ENCODE measurements around the gene TNFRSF9.

GRCh38 chr1:7972285-7972684 lies 31.6 kb upstream of the TNFRSF9 start:
- TF ChIP-seq POLR2AphosphoS5 (IDR thresholded peaks at IDR 0.05; ENCODE audit: low read depth, low read length) (no peak), SIN3A (IDR thresholded peaks at IDR 0.05; ENCODE audit: borderline replicate concordance, insufficient read depth, low read depth, low read length) (no peak)
- TF ChIP-seq, protein P1, sequence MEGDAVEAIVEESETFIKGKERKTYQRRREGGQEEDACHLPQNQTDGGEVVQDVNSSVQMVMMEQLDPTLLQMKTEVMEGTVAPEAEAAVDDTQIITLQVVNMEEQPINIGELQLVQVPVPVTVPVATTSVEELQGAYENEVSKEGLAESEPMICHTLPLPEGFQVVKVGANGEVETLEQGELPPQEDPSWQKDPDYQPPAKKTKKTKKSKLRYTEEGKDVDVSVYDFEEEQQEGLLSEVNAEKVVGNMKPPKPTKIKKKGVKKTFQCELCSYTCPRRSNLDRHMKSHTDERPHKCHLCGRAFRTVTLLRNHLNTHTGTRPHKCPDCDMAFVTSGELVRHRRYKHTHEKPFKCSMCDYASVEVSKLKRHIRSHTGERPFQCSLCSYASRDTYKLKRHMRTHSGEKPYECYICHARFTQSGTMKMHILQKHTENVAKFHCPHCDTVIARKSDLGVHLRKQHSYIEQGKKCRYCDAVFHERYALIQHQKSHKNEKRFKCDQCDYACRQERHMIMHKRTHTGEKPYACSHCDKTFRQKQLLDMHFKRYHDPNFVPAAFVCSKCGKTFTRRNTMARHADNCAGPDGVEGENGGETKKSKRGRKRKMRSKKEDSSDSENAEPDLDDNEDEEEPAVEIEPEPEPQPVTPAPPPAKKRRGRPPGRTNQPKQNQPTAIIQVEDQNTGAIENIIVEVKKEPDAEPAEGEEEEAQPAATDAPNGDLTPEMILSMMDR (IDR thresholded peaks at IDR 0.05), result no peak
- TF ChIP-seq, protein P2, sequence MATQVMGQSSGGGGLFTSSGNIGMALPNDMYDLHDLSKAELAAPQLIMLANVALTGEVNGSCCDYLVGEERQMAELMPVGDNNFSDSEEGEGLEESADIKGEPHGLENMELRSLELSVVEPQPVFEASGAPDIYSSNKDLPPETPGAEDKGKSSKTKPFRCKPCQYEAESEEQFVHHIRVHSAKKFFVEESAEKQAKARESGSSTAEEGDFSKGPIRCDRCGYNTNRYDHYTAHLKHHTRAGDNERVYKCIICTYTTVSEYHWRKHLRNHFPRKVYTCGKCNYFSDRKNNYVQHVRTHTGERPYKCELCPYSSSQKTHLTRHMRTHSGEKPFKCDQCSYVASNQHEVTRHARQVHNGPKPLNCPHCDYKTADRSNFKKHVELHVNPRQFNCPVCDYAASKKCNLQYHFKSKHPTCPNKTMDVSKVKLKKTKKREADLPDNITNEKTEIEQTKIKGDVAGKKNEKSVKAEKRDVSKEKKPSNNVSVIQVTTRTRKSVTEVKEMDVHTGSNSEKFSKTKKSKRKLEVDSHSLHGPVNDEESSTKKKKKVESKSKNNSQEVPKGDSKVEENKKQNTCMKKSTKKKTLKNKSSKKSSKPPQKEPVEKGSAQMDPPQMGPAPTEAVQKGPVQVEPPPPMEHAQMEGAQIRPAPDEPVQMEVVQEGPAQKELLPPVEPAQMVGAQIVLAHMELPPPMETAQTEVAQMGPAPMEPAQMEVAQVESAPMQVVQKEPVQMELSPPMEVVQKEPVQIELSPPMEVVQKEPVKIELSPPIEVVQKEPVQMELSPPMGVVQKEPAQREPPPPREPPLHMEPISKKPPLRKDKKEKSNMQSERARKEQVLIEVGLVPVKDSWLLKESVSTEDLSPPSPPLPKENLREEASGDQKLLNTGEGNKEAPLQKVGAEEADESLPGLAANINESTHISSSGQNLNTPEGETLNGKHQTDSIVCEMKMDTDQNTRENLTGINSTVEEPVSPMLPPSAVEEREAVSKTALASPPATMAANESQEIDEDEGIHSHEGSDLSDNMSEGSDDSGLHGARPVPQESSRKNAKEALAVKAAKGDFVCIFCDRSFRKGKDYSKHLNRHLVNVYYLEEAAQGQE (IDR thresholded peaks at IDR 0.05; ENCODE audit: insufficient read depth in 1 of 2, low read depth in 2 of 2, low read length in 1 of 2), result no peak

Measured in Panc1 (cell line).